Skeletal muscle satellite cell (primary cell): ENCODE data around the gene RAB3C.

Experiments
- H3K27me3 ChIP-seq: 2 replicates; pipeline ENCODE4 v1.7.0; 2013; ENCODE audit warnings: low read length; ENCODE audit not compliant: control insufficient read depth, insufficient read depth
- H3K36me3 ChIP-seq: 2 replicates; pipeline ENCODE4 v1.7.0; 2013; ENCODE audit warnings: mild to moderate bottlenecking, control low read depth, low read length; ENCODE audit not compliant: insufficient read depth
- H3K4me1 ChIP-seq: 2 replicates; pipeline ENCODE4 v1.7.0; 2013; ENCODE audit warnings: low read length; ENCODE audit not compliant: control insufficient read depth, insufficient read depth
- H3K4me2 ChIP-seq: 2 replicates; pipeline ENCODE4 v1.7.0; 2013; ENCODE audit warnings: mild to moderate bottlenecking, low read length
- H3K4me3 ChIP-seq: 2 replicates; pipeline ENCODE4 v1.7.0; 2013; ENCODE audit warnings: low read length
- H3K9ac ChIP-seq: 2 replicates; pipeline ENCODE4 v1.7.0; 2013; ENCODE audit warnings: mild to moderate bottlenecking, low read depth, low read length, moderate library complexity
- H3K9me3 ChIP-seq: replicated peaks from 2 replicates; pipeline ENCODE4 v1.7.0; 2013; ENCODE audit warnings: mild to moderate bottlenecking, control low read depth, low read length

Gene RAB3C

DNA sequence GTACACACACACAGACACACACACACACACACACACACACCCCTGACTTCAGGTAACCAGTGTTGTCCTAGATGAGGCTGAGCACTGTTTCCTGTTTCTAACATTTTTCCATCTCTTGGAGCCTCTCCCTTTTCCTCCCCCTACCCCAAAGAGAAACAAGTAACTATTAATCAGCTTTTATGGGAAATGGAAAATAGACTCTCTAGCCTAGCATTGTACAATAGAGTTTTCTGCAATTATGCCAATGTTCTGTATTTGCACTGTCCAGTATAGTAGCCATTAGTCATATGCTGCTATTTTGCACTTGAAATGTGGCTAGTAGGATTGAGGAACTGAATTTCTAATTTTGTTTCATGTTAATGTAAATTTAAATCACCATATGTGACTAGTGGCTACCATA lies 33.1 kb downstream of the RAB3C start:
- no peaks in the 10 kb centered on the region for H3K36me3 ChIP-seq
- H3K4me2 ChIP-seq, result no peak overlapping the region
- peaks cover 3% of the 10 kb centered on the region for H3K27me3 ChIP-seq
- H3K4me1 ChIP-seq, result no peaks in the 10 kb centered on the region
- H3K9me3 ChIP-seq, result no peaks in the 10 kb centered on the region
- no peak overlapping the region for H3K4me3 ChIP-seq
- no peak overlapping the region for H3K9ac ChIP-seq

DNA sequence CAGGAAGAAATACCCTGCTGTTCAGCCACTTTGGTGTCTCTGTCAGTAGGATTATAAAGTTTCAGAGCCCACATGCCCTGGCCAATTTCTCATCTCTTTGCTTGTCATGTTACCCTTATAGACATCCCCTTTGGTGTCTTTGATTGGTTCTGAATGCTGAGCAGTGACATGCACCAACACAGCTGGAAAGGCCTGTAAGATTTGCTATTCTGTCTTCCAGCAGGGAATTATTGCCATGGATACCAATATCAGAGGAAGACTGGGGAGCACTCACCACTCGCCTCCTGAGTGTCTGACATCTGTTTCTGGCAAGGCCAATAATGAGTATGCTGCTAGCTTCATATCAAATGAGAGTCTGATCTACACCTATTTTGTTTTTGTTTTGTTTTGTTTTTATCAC lies 34.4 kb downstream of the RAB3C start:
- H3K9me3 ChIP-seq, result no peaks in the 10 kb centered on the region
- no peak overlapping the region for H3K9ac ChIP-seq
- H3K36me3 ChIP-seq, result no peaks in the 10 kb centered on the region
- no peak overlapping the region for H3K4me2 ChIP-seq
- peaks cover 3% of the 10 kb centered on the region for H3K27me3 ChIP-seq
- no peaks in the 10 kb centered on the region for H3K4me1 ChIP-seq
- no peak overlapping the region for H3K4me3 ChIP-seq

DNA sequence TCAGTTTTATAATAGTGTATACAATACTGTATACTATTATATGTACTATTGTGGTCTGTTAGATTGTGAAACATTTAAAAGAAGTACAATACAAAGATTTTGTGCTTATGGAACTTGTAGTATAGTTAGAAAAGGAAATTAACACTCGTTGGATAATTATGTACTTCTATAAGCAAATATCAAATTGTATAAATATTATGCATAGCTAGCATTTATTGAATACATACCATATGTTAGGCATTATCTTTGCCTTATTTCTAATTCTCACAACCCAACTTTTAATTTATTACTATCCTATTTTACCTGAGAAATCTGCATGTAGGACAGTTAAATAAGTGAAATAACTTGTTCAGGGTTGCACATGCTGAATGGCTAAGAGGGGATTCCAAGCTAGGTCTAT lies 37.5 kb downstream of the RAB3C start:
- Histone ChIP-seq H3K36me3 (no peaks in the 10 kb centered on the region), H3K9ac (no peak overlapping the region), H3K4me1 (no peaks in the 10 kb centered on the region), H3K4me2 (no peak overlapping the region), H3K4me3 (no peak overlapping the region), H3K9me3 (no peaks in the 10 kb centered on the region), H3K27me3 (peaks cover 3% of the 10 kb centered on the region)

DNA sequence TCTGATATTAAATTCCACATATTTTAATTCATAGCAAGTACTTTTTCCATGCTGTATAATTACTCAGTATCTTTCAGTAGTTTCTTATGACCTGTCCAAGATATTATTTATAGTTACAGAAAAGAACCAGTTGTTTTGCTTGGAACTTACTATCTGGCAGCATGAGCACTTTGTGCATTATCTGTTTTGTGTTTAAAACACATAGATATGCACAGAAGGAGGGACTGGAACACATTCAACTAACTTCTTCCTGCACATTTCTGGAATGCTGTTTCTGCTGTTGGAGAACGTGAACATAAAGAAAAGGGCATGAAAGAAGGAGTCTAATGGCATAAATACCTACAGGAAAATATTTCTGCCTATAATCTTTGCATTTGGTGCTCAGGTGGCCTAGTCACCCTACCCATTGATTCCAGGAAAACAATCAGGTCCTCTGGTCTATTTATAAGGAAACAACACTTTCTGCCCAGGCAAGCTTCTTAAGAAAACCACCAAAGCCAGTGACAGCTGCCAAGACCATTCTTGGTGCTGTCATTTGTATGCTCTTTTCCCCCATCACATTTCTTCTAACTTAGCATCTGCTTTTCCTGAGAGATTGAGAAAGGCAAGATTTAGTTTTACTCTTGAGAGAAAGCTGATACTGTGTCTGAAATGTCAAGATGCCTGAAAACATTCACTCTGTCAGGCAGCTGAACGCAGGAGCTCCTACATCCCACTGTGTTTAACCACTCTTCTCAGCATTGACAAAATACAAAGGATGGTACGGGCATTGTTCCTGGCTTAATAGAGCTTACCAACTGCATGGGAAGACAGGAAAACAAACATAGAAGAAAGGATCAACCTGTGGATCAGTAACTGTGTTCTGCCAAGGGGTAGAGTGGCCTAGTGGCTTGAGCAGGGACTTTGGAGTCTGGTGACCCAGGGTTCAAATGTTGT lies 40.3 kb downstream of the RAB3C start:
- H3K36me3 ChIP-seq, result no peaks in the 10 kb centered on the region
- H3K9ac ChIP-seq, result no peak overlapping the region
- H3K4me3 ChIP-seq, result no peak overlapping the region
- H3K4me1 ChIP-seq, result no peaks in the 10 kb centered on the region
- H3K27me3 ChIP-seq, result peaks cover 3% of the 10 kb centered on the region
- H3K4me2 ChIP-seq, result no peak overlapping the region
- H3K9me3 ChIP-seq, result no peaks in the 10 kb centered on the region

DNA sequence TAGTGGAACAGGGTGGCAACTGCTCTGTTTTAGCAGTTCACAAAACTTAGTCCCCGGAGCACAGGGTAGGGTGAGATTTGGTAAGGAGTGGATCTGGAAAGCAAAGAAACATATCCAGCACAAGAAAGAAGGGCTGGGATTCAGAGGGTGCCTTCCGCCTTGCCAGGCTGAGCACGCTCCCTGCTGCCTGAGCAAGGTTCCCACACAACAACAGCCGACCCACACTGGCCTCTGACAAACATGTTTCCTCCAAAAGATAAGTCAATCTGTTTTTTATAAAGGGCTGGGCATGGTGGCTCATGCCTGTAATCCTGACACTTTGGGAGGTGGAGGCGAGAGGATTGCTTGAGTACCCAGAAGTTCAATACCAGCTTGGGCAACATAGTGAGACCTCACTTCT lies 45.8 kb downstream of the RAB3C start:
- Histone ChIP-seq H3K9ac (no peak overlapping the region), H3K27me3 (no peaks in the 10 kb centered on the region), H3K4me2 (no peak overlapping the region), H3K4me3 (no peak overlapping the region), H3K36me3 (no peaks in the 10 kb centered on the region), H3K9me3 (no peaks in the 10 kb centered on the region), H3K4me1 (no peaks in the 10 kb centered on the region)

DNA sequence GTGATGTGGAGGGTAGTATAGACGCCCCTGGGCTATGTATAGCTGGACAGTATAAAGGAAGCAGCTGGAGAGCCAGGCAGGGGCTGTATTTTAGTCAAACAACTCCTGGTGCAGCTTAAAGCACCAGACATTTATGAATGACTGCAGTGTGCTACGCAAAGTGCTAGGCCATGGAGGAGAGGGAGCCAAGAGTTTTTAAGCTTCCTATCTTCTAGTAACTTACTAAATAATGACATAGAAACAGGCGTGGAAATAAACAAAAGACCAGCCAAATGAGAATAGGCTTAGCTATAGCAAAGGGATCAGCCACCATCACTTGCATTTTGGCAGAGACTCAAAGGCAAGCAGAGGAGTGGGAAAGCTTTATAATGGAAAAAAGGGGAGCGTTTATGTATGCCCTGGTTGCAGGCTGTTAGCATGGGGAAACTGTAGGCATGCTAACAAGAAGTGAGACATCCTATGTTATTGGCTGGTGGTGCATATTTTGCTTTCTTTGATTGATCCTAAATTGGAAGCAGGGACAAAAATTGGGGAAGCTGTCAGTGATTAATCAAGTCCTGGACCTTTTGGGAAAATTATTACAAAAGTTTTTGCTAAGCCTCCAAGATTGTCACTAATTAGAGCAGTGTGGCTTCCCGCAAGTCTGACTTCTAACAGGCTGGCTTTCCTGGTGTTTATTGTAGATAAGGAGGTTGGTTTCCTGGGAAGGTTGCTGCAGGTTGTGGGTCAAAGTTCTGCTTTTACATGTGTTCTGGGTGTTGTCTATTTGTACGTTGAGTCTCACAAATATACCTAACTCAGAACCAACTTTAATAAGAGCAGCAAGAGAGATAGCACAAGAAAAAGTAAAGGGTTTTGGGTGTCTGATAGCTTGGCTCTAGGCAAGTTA lies 46.6 kb downstream of the RAB3C start:
- Histone ChIP-seq H3K9ac (no peak overlapping the region), H3K4me1 (no peaks in the 10 kb centered on the region), H3K9me3 (no peaks in the 10 kb centered on the region), H3K27me3 (no peaks in the 10 kb centered on the region), H3K36me3 (no peaks in the 10 kb centered on the region), H3K4me3 (no peak overlapping the region), H3K4me2 (no peak overlapping the region)

DNA sequence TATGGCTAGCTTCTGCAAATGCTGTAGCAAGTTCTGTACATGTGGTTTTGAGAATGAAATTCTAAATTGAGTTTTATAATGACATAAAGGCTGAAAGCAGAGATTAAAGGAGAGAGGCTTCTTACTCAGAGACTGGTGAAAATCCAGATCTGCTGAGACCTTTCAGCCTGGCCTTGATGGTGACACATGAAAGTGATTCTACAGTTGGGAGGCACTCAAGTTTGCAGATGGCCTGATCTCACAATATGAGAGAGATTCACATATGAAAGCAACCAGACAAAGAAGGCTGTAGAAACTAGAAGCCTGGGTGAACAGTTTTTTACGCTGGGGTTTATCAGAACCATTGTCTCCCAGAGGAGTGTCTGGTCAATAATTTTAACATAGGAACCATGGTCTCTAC lies 49.0 kb downstream of the RAB3C start:
- Histone ChIP-seq H3K36me3 (no peaks in the 10 kb centered on the region), H3K27me3 (no peaks in the 10 kb centered on the region), H3K4me3 (no peak overlapping the region), H3K4me1 (no peaks in the 10 kb centered on the region), H3K4me2 (no peak overlapping the region), H3K9ac (no peak overlapping the region), H3K9me3 (no peaks in the 10 kb centered on the region)

DNA sequence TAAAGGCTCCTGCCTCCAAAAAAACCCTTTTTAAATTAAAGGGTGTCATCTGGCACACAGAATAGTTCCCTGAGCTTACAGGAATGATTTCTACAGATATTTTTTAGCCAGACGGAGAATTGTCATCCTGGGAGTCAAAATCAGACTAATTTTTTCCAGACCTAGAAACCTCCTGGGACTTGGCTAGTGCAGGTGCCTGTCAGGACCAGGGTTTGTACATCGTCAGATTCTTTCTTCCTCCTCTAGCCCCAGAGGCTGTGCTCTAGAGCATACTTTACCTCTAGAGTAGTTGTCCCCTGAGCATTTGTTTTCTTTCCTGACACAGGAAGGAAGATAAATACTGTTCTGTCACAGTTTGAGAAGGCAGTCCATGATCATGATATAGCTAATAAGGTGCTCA lies 52.5 kb downstream of the RAB3C start:
- H3K9ac ChIP-seq, result no peak overlapping the region
- H3K36me3 ChIP-seq, result no peaks in the 10 kb centered on the region
- H3K4me2 ChIP-seq, result no peak overlapping the region
- no peaks in the 10 kb centered on the region for H3K4me1 ChIP-seq
- peaks cover 3% of the 10 kb centered on the region for H3K27me3 ChIP-seq
- no peaks in the 10 kb centered on the region for H3K9me3 ChIP-seq
- no peak overlapping the region for H3K4me3 ChIP-seq

DNA sequence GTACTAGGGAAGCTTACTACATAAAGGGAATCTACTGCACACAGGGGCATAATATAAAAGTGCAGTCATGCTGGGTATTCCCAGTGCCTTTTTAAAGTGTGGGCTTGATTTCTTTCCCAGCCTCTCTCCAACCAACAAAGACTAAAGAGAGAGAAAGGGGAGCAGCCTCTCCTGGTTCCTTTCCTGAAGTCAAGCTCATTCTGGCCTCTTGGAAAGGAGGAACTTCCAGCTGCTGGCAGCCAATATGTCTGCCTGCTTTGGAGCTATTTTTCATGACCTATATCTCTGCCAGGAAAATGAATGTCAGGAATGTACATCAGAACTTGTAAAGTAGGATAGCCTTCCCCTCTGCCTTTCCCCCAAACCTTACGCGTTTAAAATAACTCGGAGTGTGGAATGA lies 57.1 kb downstream of the RAB3C start:
- Histone ChIP-seq H3K36me3 (no peaks in the 10 kb centered on the region), H3K9me3 (no peaks in the 10 kb centered on the region), H3K4me3 (no peak overlapping the region), H3K4me1 (no peaks in the 10 kb centered on the region), H3K9ac (no peak overlapping the region), H3K27me3 (peaks cover 3% of the 10 kb centered on the region), H3K4me2 (no peak overlapping the region)

DNA sequence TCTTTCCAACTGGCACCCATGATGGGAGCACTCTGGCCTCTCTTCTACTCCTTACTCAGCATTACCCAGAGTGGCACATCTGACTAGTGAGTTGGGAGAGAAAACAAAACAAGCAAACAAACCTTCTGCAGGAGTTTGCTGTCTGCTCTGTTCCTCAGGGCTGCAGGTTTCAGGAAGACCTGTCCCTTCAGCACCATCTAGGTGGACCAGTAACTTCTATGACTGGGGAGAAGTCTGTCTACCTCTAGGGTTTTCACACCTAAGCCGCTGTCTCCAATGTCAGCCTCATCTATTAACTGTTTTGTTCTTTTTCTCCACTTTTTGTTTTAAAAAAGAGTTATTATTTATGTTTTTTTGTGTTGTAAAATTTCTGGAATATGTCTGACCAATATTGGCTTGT lies 58.7 kb downstream of the RAB3C start:
- no peaks in the 10 kb centered on the region for H3K9me3 ChIP-seq
- H3K4me3 ChIP-seq, result no peak overlapping the region
- peaks cover 3% of the 10 kb centered on the region for H3K27me3 ChIP-seq
- H3K36me3 ChIP-seq, result no peaks in the 10 kb centered on the region
- H3K4me2 ChIP-seq, result no peak overlapping the region
- no peak overlapping the region for H3K9ac ChIP-seq
- no peaks in the 10 kb centered on the region for H3K4me1 ChIP-seq

DNA sequence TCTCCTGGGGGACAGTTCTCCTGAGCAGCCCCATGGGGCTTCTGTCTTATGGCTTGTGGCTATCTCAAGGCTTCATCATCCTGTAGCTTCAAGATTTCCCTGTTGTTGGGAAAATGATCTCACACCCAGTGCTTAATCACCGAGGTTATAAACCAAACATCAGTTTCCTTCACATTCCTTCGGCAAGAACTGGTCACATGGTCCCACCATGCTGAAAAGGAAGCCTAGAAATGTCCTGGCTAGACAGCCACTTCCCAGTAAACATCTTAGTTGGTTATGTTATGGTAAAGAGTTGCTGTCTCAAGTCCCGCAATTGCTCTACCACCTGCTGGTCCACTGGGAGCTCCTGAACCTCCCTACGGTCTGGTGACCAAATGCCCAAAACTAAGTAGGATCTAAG lies 66.0 kb downstream of the RAB3C start:
- Histone ChIP-seq H3K4me2 (no peak overlapping the region), H3K4me3 (no peak overlapping the region), H3K9me3 (no peaks in the 10 kb centered on the region), H3K27me3 (peaks cover 5% of the 10 kb centered on the region), H3K4me1 (no peaks in the 10 kb centered on the region), H3K36me3 (no peaks in the 10 kb centered on the region), H3K9ac (no peak overlapping the region)
